ENCODE data around the gene WSB2.

Gene WSB2

DNA sequence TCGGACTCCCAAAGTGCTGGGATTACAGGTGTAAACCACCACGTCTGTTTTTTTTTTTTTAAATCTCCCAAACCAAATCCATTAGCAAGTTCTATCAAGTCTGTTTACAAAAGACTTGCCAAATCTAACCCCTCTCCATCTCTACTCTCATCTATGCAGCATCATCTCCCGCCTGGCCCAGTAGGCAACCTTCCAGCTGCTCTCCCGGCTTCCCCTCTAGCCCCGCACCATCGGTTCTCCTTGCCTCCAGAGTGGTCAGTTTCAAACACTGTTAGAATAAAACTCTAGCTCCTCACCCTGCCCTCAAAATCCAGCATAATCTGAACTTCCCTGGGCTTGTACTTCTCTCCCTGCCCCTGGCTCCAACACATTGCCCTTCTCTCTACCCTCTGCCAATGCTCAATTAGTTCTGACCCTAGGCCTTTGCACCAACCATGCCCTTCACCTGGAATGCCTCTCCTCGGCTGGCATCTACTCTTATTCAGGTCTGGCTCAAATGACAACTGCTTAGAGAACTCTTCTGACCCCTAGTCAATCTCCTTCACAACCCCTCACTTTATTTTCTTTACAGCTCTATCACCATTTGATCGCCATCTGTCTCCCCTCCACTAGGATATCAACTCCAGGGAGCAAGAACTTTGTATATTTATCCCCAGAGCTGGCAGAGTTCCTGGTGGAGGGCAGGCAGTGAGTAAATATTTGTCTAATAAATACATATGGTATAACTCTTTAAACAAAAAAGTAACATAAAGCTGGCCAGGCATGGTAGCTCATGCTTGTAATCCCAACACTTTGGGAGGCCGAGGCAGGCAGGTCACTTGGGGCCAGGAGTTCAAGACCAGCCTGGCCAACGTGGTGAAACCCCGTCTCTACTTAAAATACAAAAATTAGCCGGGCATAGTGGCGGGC, 4.9 kb downstream of the WSB2 start:
- H3K27ac ChIP-seq, result peak overlapping the region; percentile 27 to 52
- TF ChIP-seq, protein P1, sequence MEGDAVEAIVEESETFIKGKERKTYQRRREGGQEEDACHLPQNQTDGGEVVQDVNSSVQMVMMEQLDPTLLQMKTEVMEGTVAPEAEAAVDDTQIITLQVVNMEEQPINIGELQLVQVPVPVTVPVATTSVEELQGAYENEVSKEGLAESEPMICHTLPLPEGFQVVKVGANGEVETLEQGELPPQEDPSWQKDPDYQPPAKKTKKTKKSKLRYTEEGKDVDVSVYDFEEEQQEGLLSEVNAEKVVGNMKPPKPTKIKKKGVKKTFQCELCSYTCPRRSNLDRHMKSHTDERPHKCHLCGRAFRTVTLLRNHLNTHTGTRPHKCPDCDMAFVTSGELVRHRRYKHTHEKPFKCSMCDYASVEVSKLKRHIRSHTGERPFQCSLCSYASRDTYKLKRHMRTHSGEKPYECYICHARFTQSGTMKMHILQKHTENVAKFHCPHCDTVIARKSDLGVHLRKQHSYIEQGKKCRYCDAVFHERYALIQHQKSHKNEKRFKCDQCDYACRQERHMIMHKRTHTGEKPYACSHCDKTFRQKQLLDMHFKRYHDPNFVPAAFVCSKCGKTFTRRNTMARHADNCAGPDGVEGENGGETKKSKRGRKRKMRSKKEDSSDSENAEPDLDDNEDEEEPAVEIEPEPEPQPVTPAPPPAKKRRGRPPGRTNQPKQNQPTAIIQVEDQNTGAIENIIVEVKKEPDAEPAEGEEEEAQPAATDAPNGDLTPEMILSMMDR (IDR thresholded peaks at IDR 0.05), result no peak
- DNase-seq (ENCODE audit: low spot score), result no peak

DNA sequence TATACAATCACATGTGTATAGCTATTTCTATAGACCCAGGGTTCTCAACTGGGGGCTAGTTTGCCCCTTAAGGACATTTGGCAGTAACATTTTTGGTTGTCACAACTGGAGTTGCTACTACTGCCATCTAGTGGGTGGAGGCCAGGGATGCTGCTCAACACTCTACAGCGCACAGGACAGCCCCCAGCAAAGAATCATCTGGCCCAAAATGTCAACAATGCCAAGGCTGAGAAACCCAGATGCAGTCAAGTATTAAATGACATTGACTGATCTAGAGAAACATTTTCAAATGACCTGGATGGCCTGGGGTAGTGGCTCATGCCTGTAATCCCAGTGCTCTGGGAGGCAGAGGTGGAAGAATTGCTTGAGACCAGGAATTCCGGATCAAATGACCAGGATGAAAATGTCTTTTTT, 5.8 kb downstream of the WSB2 start:
- TF ChIP-seq, protein P1 (IDR thresholded peaks at IDR 0.05), result no peak
- Histone ChIP-seq H3K4me3 (no peak overlapping the region), H3K27ac (peak overlapping the region in 1 of 2 donors; percentile 42)
- DNase-seq (ENCODE audit: low spot score), result no peak

More for the DNA sequence above, 4.9 kb downstream of the WSB2 start:
- no peak overlapping the region for H3K4me3 ChIP-seq

DNA sequence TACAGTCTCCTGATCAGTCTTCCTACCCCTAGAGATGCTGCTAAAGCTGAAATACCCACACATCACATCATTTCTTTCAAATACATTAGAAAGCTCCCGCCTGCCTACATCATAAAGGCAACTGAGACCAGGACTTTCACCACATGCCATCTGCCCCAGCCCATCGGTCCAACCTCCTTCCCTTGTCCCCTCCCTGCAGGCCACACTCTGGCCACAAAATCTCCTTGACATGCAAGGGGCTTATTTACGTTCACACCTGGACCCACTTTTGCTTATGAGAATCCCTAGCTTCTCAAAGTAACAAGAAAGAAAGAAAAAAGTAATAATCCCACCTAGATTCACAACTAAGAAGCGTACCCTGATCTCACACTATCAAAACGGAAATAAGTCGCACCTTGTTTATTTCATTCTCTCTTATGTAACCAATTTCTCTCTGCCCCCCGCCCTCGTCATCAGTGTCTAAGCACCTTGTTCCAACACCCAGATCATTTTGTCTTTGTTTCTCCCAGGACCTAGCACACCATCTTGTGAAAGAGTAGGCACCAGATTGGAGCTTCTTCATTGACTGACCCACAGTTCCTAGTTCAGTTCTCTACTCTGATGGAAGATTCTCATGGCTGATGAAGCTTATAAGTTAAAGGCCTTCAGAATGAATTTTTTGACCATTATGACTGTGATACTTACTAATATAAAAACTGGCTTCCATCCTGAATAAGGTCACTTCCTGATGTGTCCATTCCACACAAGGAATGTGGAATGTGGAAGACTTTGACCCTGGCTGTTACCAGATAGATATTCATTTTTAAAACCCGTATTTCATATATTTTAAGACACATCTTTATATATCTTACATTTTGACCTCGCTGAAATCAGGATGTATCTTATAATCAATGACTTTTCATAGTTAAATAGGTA, 7.7 kb downstream of the WSB2 start:
- TF ChIP-seq, protein P1 (IDR thresholded peaks at IDR 0.05), result no peak
- DNase-seq (ENCODE audit: low spot score), result no peak
- peak overlapping the region; percentile 66 to 83 for H3K27ac ChIP-seq
- no peak overlapping the region for H3K4me3 ChIP-seq

DNA sequence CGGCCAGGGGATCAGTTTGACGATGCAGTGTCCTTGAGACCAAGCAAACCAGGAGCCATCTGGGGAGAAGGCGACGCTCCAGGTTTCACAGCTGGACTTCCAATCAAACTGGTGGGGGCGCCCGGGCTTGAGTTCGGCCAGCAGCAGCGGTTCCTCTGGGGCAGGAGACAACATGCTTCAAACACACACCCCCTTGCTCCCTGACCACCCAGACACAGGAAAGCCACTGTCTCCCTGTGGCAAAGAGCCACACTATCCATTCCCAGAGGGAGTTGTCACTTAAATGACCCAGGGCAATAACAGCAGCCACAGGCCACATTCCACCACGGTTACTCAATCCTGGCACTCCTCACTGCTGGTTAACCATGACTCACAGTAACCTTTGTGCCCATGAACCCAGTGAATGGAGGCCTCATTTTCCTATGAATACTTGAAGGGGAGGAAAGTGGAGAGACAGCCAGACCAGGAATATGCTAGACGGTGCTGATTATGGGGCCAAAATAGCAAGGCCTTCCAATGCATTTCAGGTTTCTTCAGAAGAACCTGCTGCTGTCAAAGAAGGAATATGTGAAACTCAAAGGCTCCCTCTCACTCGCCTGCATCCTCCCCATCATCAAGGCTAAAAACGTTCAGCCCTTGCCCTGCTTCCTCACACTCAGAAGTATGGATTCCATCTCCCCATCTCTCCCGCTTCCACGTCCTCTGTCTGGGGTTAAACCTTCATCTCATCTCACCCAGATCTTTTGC, 8.5 kb downstream of the WSB2 start:
- DNase-seq (ENCODE audit: low spot score), result peak; percentile 92
- H3K27ac ChIP-seq, result peak overlapping the region; percentile 66 to 83
- TF ChIP-seq, protein P1 (IDR thresholded peaks at IDR 0.05), result no peak
- peak overlapping the region; percentile 3 for H3K4me3 ChIP-seq

DNA sequence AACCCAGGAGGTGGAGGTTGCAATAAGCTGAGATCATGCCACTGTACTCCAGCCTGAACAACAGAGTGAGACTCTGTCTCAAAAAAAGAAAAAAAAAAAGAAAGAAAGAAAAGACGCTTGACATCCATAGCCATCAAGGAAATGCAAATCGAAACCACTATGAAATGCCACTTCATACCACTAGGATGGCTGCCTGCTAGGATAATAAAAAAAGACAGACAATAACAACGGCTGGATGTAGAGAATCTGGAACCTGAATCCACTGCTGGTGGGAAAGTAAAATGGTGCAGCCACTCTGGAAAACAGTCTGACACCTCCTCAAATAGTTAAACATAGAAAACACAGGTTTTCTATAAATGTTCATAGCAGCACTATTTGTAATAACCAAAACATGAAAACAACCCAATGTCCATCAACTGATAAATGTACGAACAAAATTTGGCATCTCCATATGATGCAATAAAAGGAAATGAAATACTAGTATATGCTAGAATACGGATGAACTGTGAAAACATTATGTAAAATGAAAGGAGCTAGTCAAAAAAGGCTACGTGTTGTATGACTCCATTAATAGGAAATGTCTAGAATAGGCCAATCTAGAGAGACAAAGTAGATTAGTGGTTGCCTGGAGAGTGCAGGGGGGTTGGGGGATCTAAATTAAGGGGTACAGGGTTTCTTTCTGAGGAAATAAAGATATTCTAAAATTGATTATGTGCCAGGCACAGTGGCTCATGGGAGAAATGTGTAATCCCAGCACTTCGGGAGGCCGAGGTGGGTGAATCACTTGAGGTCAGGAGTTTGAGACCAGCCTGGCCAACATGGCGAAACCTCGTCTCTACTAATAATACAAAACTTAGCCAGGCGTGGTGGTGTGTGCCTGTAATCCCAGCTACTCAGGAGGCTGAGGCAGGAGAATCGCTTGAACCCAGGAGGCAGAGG, 9.7 kb downstream of the WSB2 start:
- no peak for DNase-seq (ENCODE audit: low spot score)
- TF ChIP-seq, protein P1 (IDR thresholded peaks at IDR 0.05), result no peak
- Histone ChIP-seq H3K27ac (no peak overlapping the region), H3K4me3 (no peak overlapping the region)

DNA sequence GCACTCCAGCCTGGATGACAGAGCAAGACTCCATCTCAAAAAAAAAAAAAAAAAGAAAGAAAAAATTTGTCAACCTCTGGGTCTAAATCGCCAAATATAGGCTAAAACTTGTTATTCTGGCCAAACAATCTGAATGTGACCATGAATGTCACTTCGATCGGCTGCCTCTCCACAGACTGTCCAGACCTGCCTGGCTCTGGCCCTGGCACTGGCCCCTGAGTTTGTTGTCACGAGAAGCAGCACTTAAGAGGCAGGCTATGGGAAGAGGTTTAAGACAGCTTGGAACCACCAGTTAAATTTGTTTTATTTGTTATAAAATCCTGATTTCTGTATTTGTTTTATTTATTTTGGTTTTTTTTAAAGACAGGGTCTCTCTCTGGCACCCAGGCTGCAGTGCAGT, 14.5 kb downstream of the WSB2 start:
- TF ChIP-seq, protein P1 (IDR thresholded peaks at IDR 0.05), result no peak
- DNase-seq (ENCODE audit: low spot score), result no peak
- H3K27ac ChIP-seq, result no peak overlapping the region
- H3K4me3 ChIP-seq, result no peak overlapping the region
